ENCODE measurements around the gene LMTK3. TPM values are rescaled to one million over a fixed set of nuclear protein-coding genes. Genes with fewer than 3 reads are reported as not detected.

The LMTK3 gene
- polyA plus RNA-seq, 1 experiment, result 0.25 TPM

GRCh38 chr19:48452289-48453190, 59.1 kb downstream of the LMTK3 start:
- ChIA-PET CTCF (no interaction called here), POLR2A (no interaction called here)
- no peak for DNase-seq (ENCODE audit: low read depth, low spot score)
- TF ChIP-seq, protein P1, sequence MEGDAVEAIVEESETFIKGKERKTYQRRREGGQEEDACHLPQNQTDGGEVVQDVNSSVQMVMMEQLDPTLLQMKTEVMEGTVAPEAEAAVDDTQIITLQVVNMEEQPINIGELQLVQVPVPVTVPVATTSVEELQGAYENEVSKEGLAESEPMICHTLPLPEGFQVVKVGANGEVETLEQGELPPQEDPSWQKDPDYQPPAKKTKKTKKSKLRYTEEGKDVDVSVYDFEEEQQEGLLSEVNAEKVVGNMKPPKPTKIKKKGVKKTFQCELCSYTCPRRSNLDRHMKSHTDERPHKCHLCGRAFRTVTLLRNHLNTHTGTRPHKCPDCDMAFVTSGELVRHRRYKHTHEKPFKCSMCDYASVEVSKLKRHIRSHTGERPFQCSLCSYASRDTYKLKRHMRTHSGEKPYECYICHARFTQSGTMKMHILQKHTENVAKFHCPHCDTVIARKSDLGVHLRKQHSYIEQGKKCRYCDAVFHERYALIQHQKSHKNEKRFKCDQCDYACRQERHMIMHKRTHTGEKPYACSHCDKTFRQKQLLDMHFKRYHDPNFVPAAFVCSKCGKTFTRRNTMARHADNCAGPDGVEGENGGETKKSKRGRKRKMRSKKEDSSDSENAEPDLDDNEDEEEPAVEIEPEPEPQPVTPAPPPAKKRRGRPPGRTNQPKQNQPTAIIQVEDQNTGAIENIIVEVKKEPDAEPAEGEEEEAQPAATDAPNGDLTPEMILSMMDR (IDR thresholded peaks at IDR 0.05; ENCODE audit: low read depth, low read length), result no peak
- Histone ChIP-seq H3K27me3 (ENCODE audit: control insufficient read depth, insufficient read depth, low read length) (no peaks in the 10 kb centered on the region), H3K9me3 (ENCODE audit: control insufficient read depth, insufficient read depth, low read length) (no peaks in the 10 kb centered on the region), H3K4me3 (ENCODE audit: low read depth, low read length) (no peak overlapping the region), H3K27ac (ENCODE audit: low read depth, low read length) (no peak overlapping the region)

DNA sequence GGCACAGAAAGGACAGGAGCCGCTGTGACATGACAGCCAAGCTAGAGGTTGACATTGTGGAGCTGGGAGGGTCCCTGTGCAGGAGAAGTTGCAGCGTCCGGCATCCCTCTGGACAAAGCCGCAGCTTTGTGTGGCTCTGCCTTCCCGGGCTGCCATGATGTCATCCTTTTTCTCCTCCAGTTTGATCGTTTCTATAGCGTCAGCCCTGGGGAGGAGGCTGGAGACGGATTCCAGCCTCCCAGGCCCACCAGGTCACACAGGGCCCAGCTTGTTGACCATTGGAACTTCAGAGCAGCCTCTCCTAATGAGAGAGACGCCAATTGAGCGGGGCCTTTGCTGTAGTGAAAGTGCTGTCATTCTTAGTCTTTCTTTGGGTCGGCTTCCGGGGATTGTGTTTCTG, 60.0 kb downstream of the LMTK3 start:
- no peaks in the 10 kb centered on the region for H3K9me3 ChIP-seq (ENCODE audit: control insufficient read depth, insufficient read depth, low read length)
- no peak for DNase-seq (ENCODE audit: low read depth, low spot score)
- H3K27me3 ChIP-seq (ENCODE audit: control insufficient read depth, insufficient read depth, low read length), result no peaks in the 10 kb centered on the region
- ChIA-PET CTCF (interaction anchor here (0.6 kb wide), 2 partner anchors 133 to 236 kb away, joined by 3 read pairs; no protein-coding TSS in a partner anchor), POLR2A (no interaction called here)
- TF ChIP-seq, protein P1 (IDR thresholded peaks at IDR 0.05; ENCODE audit: low read depth, low read length), result no peak
- no peak overlapping the region for H3K27ac ChIP-seq (ENCODE audit: low read depth, low read length)
- H3K4me3 ChIP-seq (ENCODE audit: low read depth, low read length), result no peak overlapping the region

- ChIA-PET CTCF (interaction anchor here (0.6 kb wide), 2 partner anchors 134 to 235 kb away, joined by 3 read pairs; no protein-coding TSS in a partner anchor), POLR2A (no interaction called here)
- DNase-seq (ENCODE audit: low read depth, low spot score), result no peak
- TF ChIP-seq, protein P1 (IDR thresholded peaks at IDR 0.05; ENCODE audit: low read depth, low read length), result no peak
- no peaks in the 10 kb centered on the region for H3K27me3 ChIP-seq (ENCODE audit: control insufficient read depth, insufficient read depth, low read length)
- no peak overlapping the region for H3K4me3 ChIP-seq (ENCODE audit: low read depth, low read length)
- H3K27ac ChIP-seq (ENCODE audit: low read depth, low read length), result no peak overlapping the region
- H3K9me3 ChIP-seq (ENCODE audit: control insufficient read depth, insufficient read depth, low read length), result no peaks in the 10 kb centered on the region
Measured at GRCh38 chr19:48450863-48451262, 60.8 kb downstream of the LMTK3 start.

- Histone ChIP-seq H3K27me3 (ENCODE audit: control insufficient read depth, insufficient read depth, low read length) (no peaks in the 10 kb centered on the region), H3K27ac (ENCODE audit: low read depth, low read length) (no peak overlapping the region), H3K4me3 (ENCODE audit: low read depth, low read length) (no peak overlapping the region), H3K9me3 (ENCODE audit: control insufficient read depth, insufficient read depth, low read length) (no peaks in the 10 kb centered on the region)
- DNase-seq (ENCODE audit: low read depth, low spot score), result no peak
- ChIA-PET CTCF (no interaction called here), POLR2A (interaction anchor here (0.6 kb wide), 1 partner anchor 923 kb away, joined by 3 read pairs; no protein-coding TSS in a partner anchor)
- TF ChIP-seq, protein P1 (IDR thresholded peaks at IDR 0.05; ENCODE audit: low read depth, low read length), result no peak
Measured at GRCh38 chr19:48450441-48450840, 61.2 kb downstream of the LMTK3 start.

DNA sequence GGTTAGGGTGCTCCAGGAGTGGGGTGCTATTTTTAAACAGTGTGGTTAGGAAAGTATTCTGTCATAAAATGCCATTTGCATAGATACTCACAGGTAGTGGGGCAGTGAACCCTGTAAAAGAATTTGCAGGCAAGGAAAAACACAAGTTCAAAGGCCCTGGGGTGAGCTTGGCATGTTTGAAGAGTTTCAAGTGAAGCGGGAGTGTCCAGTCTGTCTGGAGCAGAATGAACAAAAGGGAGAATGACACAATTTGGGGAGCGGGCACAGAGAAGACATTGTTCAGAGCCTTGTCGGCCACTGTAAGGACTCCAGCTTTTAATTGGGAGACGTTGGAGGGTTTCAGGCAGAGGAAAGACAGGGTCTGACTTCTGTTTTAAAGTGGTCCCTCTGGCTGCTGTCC, 63.1 kb downstream of the LMTK3 start:
- no peaks in the 10 kb centered on the region for H3K27me3 ChIP-seq (ENCODE audit: control insufficient read depth, insufficient read depth, low read length)
- ChIA-PET CTCF (interaction anchor here (1.5 kb wide), 1 partner anchor 57 kb away, joined by 4 read pairs; the partner anchor contains the start of gene KDELR1), POLR2A (interaction anchor here (0.7 kb wide), 1 partner anchor 10 kb away, joined by 3 read pairs; no protein-coding TSS in a partner anchor)
- H3K27ac ChIP-seq (ENCODE audit: low read depth, low read length), result no peak overlapping the region
- DNase-seq (ENCODE audit: low read depth, low spot score), result no peak
- TF ChIP-seq, protein P1 (IDR thresholded peaks at IDR 0.05; ENCODE audit: low read depth, low read length), result no peak
- no peaks in the 10 kb centered on the region; the same call in 1 of the 2 replicates for H3K9me3 ChIP-seq (ENCODE audit: control insufficient read depth, insufficient read depth, low read length)
- no peak overlapping the region for H3K4me3 ChIP-seq (ENCODE audit: low read depth, low read length)
